Transverse colon (tissue), 3 donors: Measurements from ENCODE around the gene HPS6.

Experiments used
- EP300 ChIP-seq: sonication (generic); formaldehyde crosslinking; IDR thresholded peaks from one replicate; pipeline ENCODE4 v1.6.1; 2017; ENCODE audit warnings: antibody characterized with exemption, low read depth
- TF ChIP-seq, protein P1 (sequence below), 5 experiments: fragments of 200-600 bp in 3 of 5; fragments of 450-650 bp in 2 of 5; sonication (generic) in 3 of 5; IDR thresholded peaks; 1 replicate in 2 of 5; 2 replicates in 3 of 5; pipeline ENCODE4 v1.5.1; 2016 to 2017; ENCODE audit warnings: antibody characterized with exemption in 5 of 5, inconsistent platforms in 3 of 5, mild to moderate bottlenecking in 2 of 5, moderate library complexity in 1 of 5

DNA sequence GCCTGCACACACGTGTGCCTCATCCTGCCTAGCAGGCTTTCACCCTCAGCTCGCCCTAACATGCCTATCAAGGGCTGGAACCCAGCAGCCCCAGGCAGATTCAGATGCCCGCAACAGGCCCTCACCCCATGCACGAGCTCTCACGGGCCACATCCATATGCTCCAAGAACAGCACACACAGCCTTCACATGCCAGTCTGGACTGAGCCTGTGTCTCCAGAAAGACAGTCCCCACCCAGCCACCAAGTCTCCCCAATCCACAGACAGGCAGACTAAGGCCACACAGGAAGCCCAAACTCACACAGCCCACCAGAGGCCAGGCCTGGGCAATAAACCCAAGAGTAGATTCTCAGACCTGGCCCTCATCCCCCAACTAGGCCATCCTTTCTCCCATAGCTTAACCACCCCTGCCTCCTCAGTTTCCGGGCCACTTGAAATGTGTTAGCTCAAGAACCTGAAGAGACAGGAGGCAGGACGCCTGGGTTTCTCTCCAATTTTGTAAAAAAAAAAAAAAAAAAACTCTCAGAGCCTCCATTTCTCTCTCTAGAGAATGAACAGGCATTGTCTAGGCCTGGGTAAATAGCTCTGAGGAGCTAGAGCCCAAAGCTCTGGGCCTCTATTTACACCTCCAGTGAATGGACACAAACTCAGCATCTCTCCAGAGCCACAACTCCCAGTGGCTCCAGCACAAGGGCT lies 48.3 kb downstream of the HPS6 start:
- TF ChIP-seq, protein P1, sequence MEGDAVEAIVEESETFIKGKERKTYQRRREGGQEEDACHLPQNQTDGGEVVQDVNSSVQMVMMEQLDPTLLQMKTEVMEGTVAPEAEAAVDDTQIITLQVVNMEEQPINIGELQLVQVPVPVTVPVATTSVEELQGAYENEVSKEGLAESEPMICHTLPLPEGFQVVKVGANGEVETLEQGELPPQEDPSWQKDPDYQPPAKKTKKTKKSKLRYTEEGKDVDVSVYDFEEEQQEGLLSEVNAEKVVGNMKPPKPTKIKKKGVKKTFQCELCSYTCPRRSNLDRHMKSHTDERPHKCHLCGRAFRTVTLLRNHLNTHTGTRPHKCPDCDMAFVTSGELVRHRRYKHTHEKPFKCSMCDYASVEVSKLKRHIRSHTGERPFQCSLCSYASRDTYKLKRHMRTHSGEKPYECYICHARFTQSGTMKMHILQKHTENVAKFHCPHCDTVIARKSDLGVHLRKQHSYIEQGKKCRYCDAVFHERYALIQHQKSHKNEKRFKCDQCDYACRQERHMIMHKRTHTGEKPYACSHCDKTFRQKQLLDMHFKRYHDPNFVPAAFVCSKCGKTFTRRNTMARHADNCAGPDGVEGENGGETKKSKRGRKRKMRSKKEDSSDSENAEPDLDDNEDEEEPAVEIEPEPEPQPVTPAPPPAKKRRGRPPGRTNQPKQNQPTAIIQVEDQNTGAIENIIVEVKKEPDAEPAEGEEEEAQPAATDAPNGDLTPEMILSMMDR (IDR thresholded peaks at IDR 0.05): no peak
- no peak for TF ChIP-seq EP300
